ENCODE data around the gene KCNQ5.

DNA sequence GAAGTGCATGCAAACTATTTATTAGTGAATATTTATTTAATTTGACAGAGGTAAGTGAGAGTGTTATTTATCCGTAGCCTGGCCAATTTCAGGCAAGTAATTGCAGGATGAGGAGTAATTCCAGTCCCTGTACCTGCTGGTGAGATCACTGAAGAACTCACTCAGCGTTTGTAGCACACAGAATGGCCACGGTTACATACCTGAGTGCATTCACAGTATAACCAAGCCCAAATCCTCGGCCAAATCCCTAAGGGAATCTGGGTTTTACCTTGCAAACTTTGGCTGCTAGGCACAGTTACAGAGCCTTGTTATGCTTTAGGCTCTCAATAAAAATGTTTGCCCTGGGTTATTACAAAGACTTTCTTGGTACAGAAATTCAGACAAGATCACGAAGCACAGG is 93.3 kb downstream of the KCNQ5 start:
- TF ChIP-seq, protein P1, sequence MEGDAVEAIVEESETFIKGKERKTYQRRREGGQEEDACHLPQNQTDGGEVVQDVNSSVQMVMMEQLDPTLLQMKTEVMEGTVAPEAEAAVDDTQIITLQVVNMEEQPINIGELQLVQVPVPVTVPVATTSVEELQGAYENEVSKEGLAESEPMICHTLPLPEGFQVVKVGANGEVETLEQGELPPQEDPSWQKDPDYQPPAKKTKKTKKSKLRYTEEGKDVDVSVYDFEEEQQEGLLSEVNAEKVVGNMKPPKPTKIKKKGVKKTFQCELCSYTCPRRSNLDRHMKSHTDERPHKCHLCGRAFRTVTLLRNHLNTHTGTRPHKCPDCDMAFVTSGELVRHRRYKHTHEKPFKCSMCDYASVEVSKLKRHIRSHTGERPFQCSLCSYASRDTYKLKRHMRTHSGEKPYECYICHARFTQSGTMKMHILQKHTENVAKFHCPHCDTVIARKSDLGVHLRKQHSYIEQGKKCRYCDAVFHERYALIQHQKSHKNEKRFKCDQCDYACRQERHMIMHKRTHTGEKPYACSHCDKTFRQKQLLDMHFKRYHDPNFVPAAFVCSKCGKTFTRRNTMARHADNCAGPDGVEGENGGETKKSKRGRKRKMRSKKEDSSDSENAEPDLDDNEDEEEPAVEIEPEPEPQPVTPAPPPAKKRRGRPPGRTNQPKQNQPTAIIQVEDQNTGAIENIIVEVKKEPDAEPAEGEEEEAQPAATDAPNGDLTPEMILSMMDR (IDR thresholded peaks at IDR 0.05; ENCODE audit: low read depth, low read length): no peak
- no peak for TF ChIP-seq EZH2phosphoT487 (IDR thresholded peaks at IDR 0.05; ENCODE audit: low read depth)
